Heart right ventricle (tissue), 16 donors: ENCODE data around the gene SARM1. TPM values are rescaled to one million over a fixed set of nuclear protein-coding genes. Genes with fewer than 3 reads are reported as not detected.

Experiments
- ATAC-seq, 8 donors: fragments of 200-7000 bp; cut with Tn5 transposase; one replicate each; pipeline ENCODE4 v1.9.1; 2020; ENCODE audit warnings: mild to moderate bottlenecking in 8 of 8, moderate library complexity in 8 of 8, moderate number of reproducible peaks in 1 of 8
- DNase-seq, 2 donors: peaks; one replicate each; pipeline ENCODE4 v3.0.0-alpha.2; 2020
- H3K27ac ChIP-seq, 10 donors: fragments of 200-600 bp; sonication (generic) in 2 of 10; one replicate each; pipeline versions ENCODE4 v1.5.0 to v1.8.0; 2020 to 2022; ENCODE audit warnings: mild to moderate bottlenecking in 3 of 10
- H3K27me3 ChIP-seq, 7 donors: fragments of 200-600 bp; one replicate each; pipeline ENCODE4 v1.8.0; 2021 to 2022; ENCODE audit warnings: mild to moderate bottlenecking in 2 of 7
- H3K36me3 ChIP-seq, 9 donors: fragments of 200-600 bp; sonication (generic) in 1 of 9; one replicate each; pipeline versions ENCODE4 v1.5.0 to v1.8.0; 2020 to 2022; ENCODE audit warnings: mild to moderate bottlenecking in 2 of 9
- H3K4me1 ChIP-seq, 9 donors: fragments of 200-600 bp; sonication (generic) in 1 of 9; one replicate each; pipeline versions ENCODE4 v1.5.0 to v1.8.0; 2020 to 2022; ENCODE audit warnings: mild to moderate bottlenecking in 4 of 9
- H3K4me3 ChIP-seq, 10 donors: fragments of 200-600 bp; sonication (generic) in 2 of 10; one replicate each; pipeline versions ENCODE4 v1.5.0 to v1.8.0; 2020 to 2022; ENCODE audit warnings: mild to moderate bottlenecking in 7 of 10, moderate library complexity in 2 of 10
- H3K9me3 ChIP-seq, 11 donors: fragments of 200-600 bp in 10 of 11; sonication (generic) in 2 of 11; one replicate each; pipeline versions ENCODE4 v1.5.0 to v1.8.0; 2013 to 2022; ENCODE audit warnings: mild to moderate bottlenecking in 2 of 11, control low read depth in 1 of 11, moderate library complexity in 1 of 11
- WGBS, 2 donors: extraction: QIAGEN DNeasy Blood & Tissue Kit; methylation state at CpG; one replicate each; pipeline ENCODE4 v1.1.7; 2013; ENCODE audit warnings: inconsistent platforms in 1 of 2; 5-methylcytosine and 5-hydroxymethylcytosine counted together
- intact Hi-C, 10 donors: fragments of 100-400 bp; cut with DNase I; formaldehyde crosslinking; loops; one replicate each; pipeline versions ENCODE4 v1.11.1 to v1.14.2; 2022
- polyA plus RNA-seq, 2 donors: library from polyadenylated mRNA; stranded (reverse); fragments of 200-250 nt; gene quantifications; one replicate each; pipeline ENCODE4 v1.2.3, GENCODE V29; 2013
- total RNA-seq, 10 donors: library from RNA; stranded (reverse); fragmentation: NEBNext Ultra II Directional in 3 of 10; extraction: Animal tissue kit (Norgen Biotek cat#: 25700) in 3 of 10; gene quantifications; one replicate each; pipeline versions ENCODE4 v1.2.1 to v1.2.4, GENCODE V29; 2021 to 2023
- TF ChIP-seq, protein P1 (sequence below), 9 donors: fragments of 200-600 bp; sonication (generic) in 2 of 9; IDR thresholded peaks; one replicate each; pipeline versions ENCODE4 v1.5.0 to v1.8.0; 2021 to 2022; ENCODE audit warnings: antibody characterized with exemption in 9 of 9, mild to moderate bottlenecking in 5 of 9, moderate library complexity in 1 of 9
- donor health status: Arrhythmogenic right ventricular cardiomyopathy.
- donor health status: ischemic (EF 13 %, LVEDD 7.1; RV severe dilation, severe dysfunction).
- donor health status: healthy with polysubstance abuse.
- donor health status: DM: no; HTN: yes; CAD: no.
- donor health status: DM: no; HTN: no; CAD: no.
- donor health status: ischemic (EF 25% LVEDD 6.9; RV normal size, moderate dysfunction).
- donor health status: ischemic (EF 25% LVEDD 5.7; RV mildly dilated, moderate dysfunction).
- donor health status: healthy.
- donor health status: DM: yes; HTN: yes; CAD: no.
- donor health status: Ischemic cardiomyopathy.
- donor health status: ischemic (EF 35%, LVEDD 5.7; RV mildly dilated, moderate dysfunction).
- donor health status: nonischemic (EF 11% LVEDD 7.7; RV severe dilation, severe dysfunction).
- donor health status: DM: yes; HTN: yes; CAD: no.
- donor health status: PGD.
- donor health status: ischemic (EF 29% LVEDD 5.4; RV normal size, mild dysfunction).
- donor health status: nonischemic (EF 23%, LVEDD 6.1; RV moderate dilation, normal function).

Gene SARM1
- total and polyA plus RNA-seq, 12 donors, result 4.4 to 10.5 (median 8.0) TPM

GRCh38 chr17:28395426-28395825 is 23.9 kb downstream of the SARM1 start:
- Histone ChIP-seq H3K27ac (no peak overlapping the region), H3K27me3 (no peaks in the 10 kb centered on the region), H3K9me3 (no peaks in the 10 kb centered on the region), H3K36me3 (peaks cover 0 to 86% (median 9%) of the 10 kb centered on the region in 9 donors), H3K4me1 (peaks cover 0 to 27% (median 6%) of the 10 kb centered on the region in 9 donors), H3K4me3 (no peak overlapping the region)
- DNase-seq (no peak), ATAC-seq (no peak)
- TF ChIP-seq, protein P1, sequence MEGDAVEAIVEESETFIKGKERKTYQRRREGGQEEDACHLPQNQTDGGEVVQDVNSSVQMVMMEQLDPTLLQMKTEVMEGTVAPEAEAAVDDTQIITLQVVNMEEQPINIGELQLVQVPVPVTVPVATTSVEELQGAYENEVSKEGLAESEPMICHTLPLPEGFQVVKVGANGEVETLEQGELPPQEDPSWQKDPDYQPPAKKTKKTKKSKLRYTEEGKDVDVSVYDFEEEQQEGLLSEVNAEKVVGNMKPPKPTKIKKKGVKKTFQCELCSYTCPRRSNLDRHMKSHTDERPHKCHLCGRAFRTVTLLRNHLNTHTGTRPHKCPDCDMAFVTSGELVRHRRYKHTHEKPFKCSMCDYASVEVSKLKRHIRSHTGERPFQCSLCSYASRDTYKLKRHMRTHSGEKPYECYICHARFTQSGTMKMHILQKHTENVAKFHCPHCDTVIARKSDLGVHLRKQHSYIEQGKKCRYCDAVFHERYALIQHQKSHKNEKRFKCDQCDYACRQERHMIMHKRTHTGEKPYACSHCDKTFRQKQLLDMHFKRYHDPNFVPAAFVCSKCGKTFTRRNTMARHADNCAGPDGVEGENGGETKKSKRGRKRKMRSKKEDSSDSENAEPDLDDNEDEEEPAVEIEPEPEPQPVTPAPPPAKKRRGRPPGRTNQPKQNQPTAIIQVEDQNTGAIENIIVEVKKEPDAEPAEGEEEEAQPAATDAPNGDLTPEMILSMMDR (IDR thresholded peaks at IDR 0.05), result no peak
- 63 to 74% methylated on average over 2 of the region's 2 CpGs for WGBS, 2 donors
- intact Hi-C loops, result loop anchor here in 1 of 10 donors (1.0 kb wide), 1 partner anchor 46 kb away; no protein-coding TSS in a partner anchor

DNA sequence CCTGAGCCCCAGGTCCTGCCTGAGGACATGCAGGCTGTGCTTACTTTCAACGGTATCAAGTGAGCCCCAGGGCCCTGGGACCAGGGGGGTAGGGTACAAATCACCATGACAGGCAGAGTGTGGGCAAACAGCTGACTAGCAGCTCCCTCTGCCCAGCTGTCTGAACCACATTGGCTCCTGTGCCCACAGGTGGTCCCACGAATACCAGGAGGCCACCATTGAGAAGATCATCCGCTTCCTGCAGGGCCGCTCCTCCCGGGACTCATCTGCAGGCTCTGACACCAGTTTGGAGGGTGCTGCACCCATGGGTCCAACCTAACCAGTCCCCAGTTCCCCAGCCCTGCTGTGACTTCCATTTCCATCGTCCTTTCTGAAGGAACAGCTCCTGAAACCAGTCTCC is 24.5 kb downstream of the SARM1 start:
- H3K4me1 ChIP-seq, result peaks cover 0 to 31% (median 6%) of the 10 kb centered on the region in 9 donors
- no peaks in the 10 kb centered on the region for H3K27me3 ChIP-seq
- no peaks in the 10 kb centered on the region for H3K9me3 ChIP-seq
- intact Hi-C loops, result loop anchor here in 1 of 10 donors (1.0 kb wide), 1 partner anchor 47 kb away; no protein-coding TSS in a partner anchor
- no peak overlapping the region for H3K4me3 ChIP-seq
- TF ChIP-seq, protein P1 (IDR thresholded peaks at IDR 0.05), result no peak
- WGBS, 2 donors, result 90 to 94% methylated on average over 6 of the region's 6 CpGs
- peaks cover 0 to 86% (median 4%) of the 10 kb centered on the region in 9 donors for H3K36me3 ChIP-seq
- no peak overlapping the region for H3K27ac ChIP-seq
- no peak for DNase-seq
- no peak for ATAC-seq

DNA sequence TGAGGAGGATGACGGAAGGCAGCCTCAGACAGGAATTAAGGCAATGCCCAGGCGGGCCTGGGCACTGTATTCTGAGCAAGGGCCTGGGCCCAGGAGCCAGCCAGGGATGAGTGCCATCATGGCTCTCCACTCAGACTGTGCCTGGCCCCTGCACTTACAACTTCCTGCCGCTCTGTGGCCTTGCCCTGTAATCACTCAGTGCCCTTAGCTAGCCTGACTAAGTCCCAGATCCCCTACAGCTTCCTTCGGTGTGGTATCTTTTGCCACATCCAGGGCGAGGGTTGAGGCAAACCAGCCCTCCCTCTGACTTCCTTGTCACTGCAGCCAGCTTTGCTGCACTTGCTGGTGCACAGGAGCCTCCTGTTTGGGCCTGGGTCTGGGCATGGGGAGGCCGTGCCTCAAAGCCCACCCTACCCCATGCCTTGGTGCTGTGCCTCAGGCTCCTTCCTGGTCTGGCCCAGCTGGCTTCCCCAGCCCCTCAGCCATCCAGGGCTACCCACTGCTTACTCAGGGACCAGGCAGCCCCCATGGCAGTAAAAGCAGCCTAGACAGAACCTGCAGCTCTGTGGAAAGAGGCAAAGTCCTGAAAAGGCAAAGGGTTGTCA is 25.2 kb downstream of the SARM1 start:
- Histone ChIP-seq H3K36me3 (peaks cover 0 to 88% (median 0%) of the 10 kb centered on the region in 9 donors), H3K27ac (no peak overlapping the region), H3K4me1 (peaks cover 0 to 38% (median 6%) of the 10 kb centered on the region in 9 donors), H3K27me3 (no peaks in the 10 kb centered on the region), H3K9me3 (no peaks in the 10 kb centered on the region), H3K4me3 (no peak overlapping the region)
- DNase-seq (no peak), ATAC-seq (no peak)
- intact Hi-C loops, result no loop called here
- WGBS, 2 donors, result 55 to 73% methylated on average over 6 of the region's 6 CpGs
- TF ChIP-seq, protein P1 (IDR thresholded peaks at IDR 0.05), result no peak

DNA sequence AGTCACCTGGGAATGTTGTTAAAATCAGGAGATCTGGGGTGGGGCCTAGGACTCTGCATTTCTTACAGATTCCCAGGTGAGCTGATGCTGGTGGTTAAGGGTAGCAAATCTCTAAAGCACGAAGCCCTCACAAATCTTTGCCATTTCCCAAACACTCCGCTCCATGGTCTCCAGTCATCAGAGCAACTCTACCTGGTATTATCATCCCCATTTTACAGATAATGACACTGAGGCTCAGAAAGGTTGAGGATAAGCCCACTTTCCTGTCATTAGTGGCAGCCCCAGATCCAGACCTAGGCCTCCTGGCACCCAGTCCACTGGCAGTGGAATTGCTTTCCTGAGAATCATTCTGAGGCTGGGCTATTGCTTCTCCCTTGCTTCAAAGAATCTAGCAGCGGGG is 25.8 kb downstream of the SARM1 start:
- H3K4me3 ChIP-seq, result no peak overlapping the region
- H3K9me3 ChIP-seq, result no peaks in the 10 kb centered on the region
- 95 to 99% methylated on average over 3 of the region's 3 CpGs for WGBS, 2 donors
- peaks cover 0 to 88% (median 0%) of the 10 kb centered on the region in 9 donors for H3K36me3 ChIP-seq
- H3K4me1 ChIP-seq, result peaks cover 0 to 44% (median 6%) of the 10 kb centered on the region in 9 donors
- H3K27ac ChIP-seq, result no peak overlapping the region
- no peak for ATAC-seq
- no peak for DNase-seq
- TF ChIP-seq, protein P1 (IDR thresholded peaks at IDR 0.05), result no peak
- H3K27me3 ChIP-seq, result no peaks in the 10 kb centered on the region
- intact Hi-C loops, result no loop called here
